CD4-positive, alpha-beta T cell (primary cell): Measurements from ENCODE around the gene PLEKHM2. TPM values are rescaled to one million over a fixed set of nuclear protein-coding genes. Genes with fewer than 3 reads are reported as not detected.

Source experiments
- ATAC-seq: fragments of 200-7000 bp; cut with Tn5 transposase; one replicate; pipeline ENCODE4 v1.10.0; 2022; ENCODE audit warnings: mild to moderate bottlenecking; ENCODE audit not compliant: poor library complexity
- CTCF ChIA-PET: fragments of 350-600 bp; sonication (Branson Sonifier 250); formaldehyde crosslinking; loops from one replicate; lab custom pipeline; 2021; ENCODE audit warnings: antibody characterized with exemption, inconsistent platforms; lab: Charles Lee
- POLR2A ChIA-PET: fragments of 350-600 bp; sonication (Branson Sonifier 250); formaldehyde crosslinking; loops from one replicate; lab custom pipeline; 2021; ENCODE audit warnings: antibody characterized with exemption, inconsistent platforms; lab: Charles Lee
- DNase-seq, 14 experiments: peaks; one replicate each; pipeline ENCODE4 v3.0.0-alpha.2; 2013 to 2020; ENCODE audit warnings: mixed read lengths in 2 of 14
- H3K27ac ChIP-seq, 2 donors: one replicate each; pipeline versions ENCODE4 v1.5.1 to v1.7.0; 2013; ENCODE audit warnings: low read length in 2 of 2, low read depth in 1 of 2, mild to moderate bottlenecking in 1 of 2
- H3K27me3 ChIP-seq, 2 experiments: 1 replicate in 1 of 2; 2 replicates in 1 of 2; pipeline versions ENCODE4 v1.6.1 to v1.7.0; 2013; ENCODE audit warnings: low read length in 2 of 2, control low read depth in 1 of 2, mild to moderate bottlenecking in 1 of 2, moderate library complexity in 1 of 2; ENCODE audit not compliant: insufficient read depth in 2 of 2, control insufficient read depth in 1 of 2
- H3K36me3 ChIP-seq: one replicate; pipeline ENCODE4 v1.6.1; 2013; ENCODE audit warnings: low read length, control low read depth; ENCODE audit not compliant: insufficient read depth
- H3K4me1 ChIP-seq: one replicate; pipeline ENCODE4 v1.6.1; 2013; ENCODE audit warnings: low read length, control low read depth; ENCODE audit not compliant: insufficient read depth
- H3K4me3 ChIP-seq: one replicate; pipeline ENCODE4 v1.5.1; 2013; ENCODE audit warnings: mild to moderate bottlenecking, low read length, moderate library complexity
- H3K9me3 ChIP-seq, 2 experiments: 1 replicate in 1 of 2; 2 replicates in 1 of 2; pipeline versions ENCODE4 v1.6.1 to v1.7.0; 2013; ENCODE audit warnings: low read length in 2 of 2, mild to moderate bottlenecking in 2 of 2, control low read depth in 1 of 2, moderate library complexity in 1 of 2; ENCODE audit not compliant: control insufficient read depth in 1 of 2, insufficient read depth in 1 of 2
- H3K27ac Mint-ChIP-seq: one replicate; pipeline ENCODE4 v1.8.0; 2020; ENCODE audit warnings: mixed read lengths
- H3K27me3 Mint-ChIP-seq: one replicate; pipeline ENCODE4 v1.8.0; 2021; ENCODE audit warnings: mixed read lengths
- H3K36me3 Mint-ChIP-seq: one replicate; pipeline ENCODE4 v1.8.0; 2021; ENCODE audit warnings: low read depth, mixed read lengths
- H3K4me1 Mint-ChIP-seq: one replicate; pipeline ENCODE4 v1.8.0; 2021; ENCODE audit warnings: low read depth, mixed read lengths
- H3K4me3 Mint-ChIP-seq: one replicate; pipeline ENCODE4 v1.8.0; 2020; ENCODE audit warnings: mild to moderate bottlenecking, mixed read lengths
- H3K9me3 Mint-ChIP-seq: one replicate; pipeline ENCODE4 v1.8.0; 2020; ENCODE audit warnings: mixed read lengths
- CTCF ChIP-seq: fragments of 200-600 bp; IDR thresholded peaks from one replicate; pipeline ENCODE4 v1.8.0; 2022; ENCODE audit warnings: antibody characterized with exemption, mild to moderate bottlenecking
- intact Hi-C, 2 experiments: fragments of 100-400 bp; cut with DNase I in 1 of 2; cut with micrococcal nuclease in 1 of 2; formaldehyde crosslinking; loops; one replicate each; pipeline versions ENCODE4 v1.15.1 to v1.9.0; 2023 to 2025; cut with DNase I, micrococcal nuclease
- total RNA-seq, 174 experiments: library from RNA in 2 of 174; stranded (reverse) in 2 of 174; gene quantifications; one replicate each; pipeline ENCODE4 v1.2.3 and lab custom pipeline; 2021 to 2026

The PLEKHM2 gene
- total RNA-seq, 2 experiments from 2014 or later = 77.5 to 82.0 TPM

GRCh38 chr1:15742339-15742801, 58.2 kb downstream of the PLEKHM2 start, which contains the start of gene TMEM82:
Gene TMEM82 (plus strand): TSS chr1:15742499. CDS start chr1:15742560, 61 bp downstream.
- no peaks in the 10 kb centered on the region for H3K27me3 Mint-ChIP-seq
- peaks cover 6% of the 10 kb centered on the region for H3K4me1 ChIP-seq
- H3K27me3 ChIP-seq = no peaks in the 10 kb centered on the region
- H3K27ac Mint-ChIP-seq = no peak within 1 kb of the TSS
- H3K36me3 ChIP-seq = no peaks in the 10 kb centered on the region
- POLR2A ChIA-PET = no interaction called here
- H3K9me3 ChIP-seq = no peaks in the 10 kb centered on the region
- H3K27ac ChIP-seq = no peak within 1 kb of the TSS
- no peaks in the 10 kb centered on the region for H3K9me3 Mint-ChIP-seq
- H3K4me3 ChIP-seq = no peak within 1 kb of the TSS
- ATAC-seq (no peak), DNase-seq (peak in 1 of 14 experiments; percentile 36)
- intact Hi-C loops = loop anchor here in 1 of 2 experiments (5.0 kb wide), 1 partner anchor 420 kb away; no protein-coding TSS in a partner anchor
- CTCF ChIA-PET = no interaction called here
- no peak for TF ChIP-seq CTCF
- no peak within 1 kb of the TSS for H3K4me3 Mint-ChIP-seq
- no peaks in the 10 kb centered on the region for H3K36me3 Mint-ChIP-seq
- H3K4me1 Mint-ChIP-seq = peaks cover 6% of the 10 kb centered on the region

DNA sequence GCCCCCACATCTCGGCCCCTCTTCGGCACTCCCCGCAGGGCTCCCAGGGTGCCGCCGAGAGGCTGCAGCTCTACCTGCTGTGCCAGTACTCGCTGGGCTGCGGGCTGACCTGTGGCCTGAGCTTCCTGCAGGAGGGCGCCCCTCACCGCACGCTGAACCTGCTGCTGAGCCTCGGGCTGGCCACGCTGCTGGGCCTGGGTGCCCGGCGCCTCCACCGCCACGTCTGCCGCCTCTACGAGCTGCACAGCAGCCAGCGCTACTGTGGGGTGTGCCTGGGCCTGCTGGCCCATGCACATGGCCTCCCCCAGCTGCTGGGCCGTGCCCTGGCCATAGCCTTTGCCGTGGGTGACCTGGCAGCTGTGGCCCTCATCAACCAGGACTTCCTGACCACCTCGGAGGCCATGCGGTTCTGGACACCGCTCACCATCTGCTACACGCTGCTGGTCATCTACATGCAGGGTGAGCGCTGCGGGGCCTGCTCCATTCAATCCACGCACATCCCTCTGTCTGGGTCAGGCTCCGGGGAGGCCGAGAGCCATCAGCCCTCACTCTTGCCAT, 60.1 kb downstream of the PLEKHM2 start:
- Histone ChIP-seq H3K36me3 (no peaks in the 10 kb centered on the region), H3K4me1 (peaks cover 6% of the 10 kb centered on the region), H3K9me3 (no peaks in the 10 kb centered on the region), H3K27ac (no peak overlapping the region), H3K27me3 (no peaks in the 10 kb centered on the region), H3K4me3 (no peak overlapping the region)
- no peak for TF ChIP-seq CTCF
- POLR2A ChIA-PET = no interaction called here
- intact Hi-C loops = loop anchor here in 1 of 2 experiments (5.0 kb wide), 1 partner anchor 422 kb away; no protein-coding TSS in a partner anchor
- Mint-ChIP-seq H3K9me3 (no peaks in the 10 kb centered on the region), H3K36me3 (no peaks in the 10 kb centered on the region), H3K27ac (no peak overlapping the region), H3K4me1 (peaks cover 6% of the 10 kb centered on the region), H3K27me3 (no peaks in the 10 kb centered on the region), H3K4me3 (no peak overlapping the region)
- CTCF ChIA-PET = no interaction called here
- ATAC-seq = no peak
- DNase-seq = peak in 1 of 14 experiments; percentile 16

DNA sequence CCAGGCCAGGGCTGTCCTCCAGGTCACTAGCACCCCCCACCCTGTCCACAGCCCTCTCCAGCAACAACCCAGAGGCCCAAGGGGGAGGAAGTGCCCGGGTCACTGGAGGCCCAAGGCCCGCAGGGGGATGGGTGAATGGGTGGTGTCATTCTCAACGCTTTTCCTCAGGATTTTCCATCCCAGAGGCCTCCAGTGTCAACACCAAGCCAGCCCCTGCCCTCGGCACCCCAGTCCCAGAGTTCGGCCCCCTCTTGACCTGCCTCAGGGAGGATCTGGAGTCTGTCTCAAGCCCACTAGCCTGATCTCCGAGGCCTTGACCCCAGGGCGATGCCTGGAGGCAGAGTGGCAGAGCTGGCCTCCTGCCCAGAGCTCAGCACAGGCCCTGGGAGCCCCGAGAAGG, 63.3 kb downstream of the PLEKHM2 start:
- DNase-seq = no peak
- Histone ChIP-seq H3K4me3 (no peak overlapping the region), H3K27ac (no peak overlapping the region), H3K27me3 (no peaks in the 10 kb centered on the region), H3K4me1 (no peaks in the 10 kb centered on the region), H3K36me3 (no peaks in the 10 kb centered on the region), H3K9me3 (no peaks in the 10 kb centered on the region)
- POLR2A ChIA-PET = no interaction called here
- intact Hi-C loops = no loop called here
- H3K27me3 Mint-ChIP-seq = no peaks in the 10 kb centered on the region
- no peak for ATAC-seq
- no peaks in the 10 kb centered on the region for H3K4me1 Mint-ChIP-seq
- H3K9me3 Mint-ChIP-seq = no peaks in the 10 kb centered on the region
- no peaks in the 10 kb centered on the region for H3K36me3 Mint-ChIP-seq
- CTCF ChIA-PET = no interaction called here
- no peak overlapping the region for H3K4me3 Mint-ChIP-seq
- no peak overlapping the region for H3K27ac Mint-ChIP-seq
- TF ChIP-seq CTCF = no peak
